Uterus (tissue), 4 donors: ENCODE results near the gene FBP1. TPM values are rescaled to one million over a fixed set of nuclear protein-coding genes. Genes with fewer than 3 reads are reported as not detected.

Experiments
- total RNA-seq, 4 donors: library from RNA; depleted of rRNA in 3 of 4; stranded (reverse); fragments of >200 nt in 3 of 4; gene quantifications; one replicate each; pipeline versions ENCODE4 v1.1.0 to v1.2.4, GENCODE V29; 2014 to 2023
- donor health status: DM: yes; HTN: yes; CAD: no.

The FBP1 gene
- total RNA-seq, 4 donors from 2014 or later, result 0.29 to 2.6 (median 0.90) TPM; not detected in 1

Other genes with a start within 250 kb of the FBP1 start
- gene PCAT7, start 84.4 kb downstream of the FBP1 start, total RNA-seq, result not detected
- gene FBP2, start 45.7 kb downstream of the FBP1 start, total RNA-seq, result not detected
- 100 to 1,000 TPM in 2 of 4 donors, 10 to 100 TPM in 2; 80.7 to 428 (median 126) TPM for gene AOPEP, start 87.2 kb upstream of the FBP1 start, total RNA-seq